GM12874 (cell line): ENCODE measurements around the gene FBXO36.

Experiments
- TF ChIP-seq, protein P1 (sequence below): IDR thresholded peaks from 2 replicates; pipeline ENCODE4 v1.5.1; 2011; ENCODE audit warnings: low read depth, mild to moderate bottlenecking, control low read depth, low read length, moderate library complexity; ENCODE audit not compliant: insufficient read depth

Gene FBXO36, protein sequence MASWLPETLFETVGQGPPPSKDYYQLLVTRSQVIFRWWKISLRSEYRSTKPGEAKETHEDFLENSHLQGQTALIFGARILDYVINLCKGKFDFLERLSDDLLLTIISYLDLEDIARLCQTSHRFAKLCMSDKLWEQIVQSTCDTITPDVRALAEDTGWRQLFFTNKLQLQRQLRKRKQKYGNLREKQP

DNA sequence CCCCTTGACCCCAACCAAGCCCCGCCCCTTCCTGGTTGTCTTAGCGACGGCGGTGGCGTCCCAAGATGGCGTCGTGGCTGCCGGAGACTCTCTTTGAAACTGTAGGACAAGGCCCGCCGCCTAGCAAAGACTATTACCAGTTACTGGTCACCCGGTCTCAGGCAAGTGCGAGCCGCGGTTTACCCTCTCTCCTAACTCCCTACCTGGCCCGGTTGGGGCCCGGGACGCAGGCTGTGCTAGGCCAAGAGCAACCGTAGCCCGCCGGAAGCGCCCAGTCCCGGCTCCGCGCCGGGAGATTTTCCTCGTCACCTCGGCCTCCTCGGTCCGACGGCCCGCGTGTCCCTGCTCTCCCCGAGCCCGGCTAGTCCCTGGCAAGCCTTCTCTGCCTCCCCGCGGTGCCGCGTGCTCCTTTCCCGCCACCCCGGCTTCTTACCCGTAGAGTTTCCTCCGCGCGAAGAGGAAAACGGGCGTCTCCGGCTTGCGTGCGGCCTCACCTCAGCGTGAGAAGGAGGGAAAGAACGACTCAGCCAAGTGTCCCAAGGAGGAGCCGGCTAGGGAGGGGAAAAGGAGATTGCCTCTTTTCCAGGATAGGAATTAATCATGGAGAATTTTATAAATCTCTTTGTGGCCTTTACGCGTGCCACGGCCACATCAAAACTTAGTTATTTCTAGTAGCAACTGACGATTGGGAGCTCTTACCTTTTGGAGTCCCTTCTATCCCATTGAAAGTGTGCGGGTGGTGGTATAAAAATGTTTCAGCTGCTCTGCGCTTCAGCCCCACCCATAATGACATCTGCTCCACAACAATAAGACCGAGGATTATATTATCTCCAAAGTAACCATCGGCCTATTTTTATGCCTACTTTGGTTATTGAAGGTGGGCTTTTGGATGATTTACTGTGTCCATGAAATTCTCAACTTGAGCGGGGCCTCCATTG lies at the start of gene FBXO36:
TSS of gene FBXO36 (plus strand) at position 55 of the 938 bp plus-strand sequence. CDS start at position 66, 11 bp downstream.
- TF ChIP-seq, protein P1, sequence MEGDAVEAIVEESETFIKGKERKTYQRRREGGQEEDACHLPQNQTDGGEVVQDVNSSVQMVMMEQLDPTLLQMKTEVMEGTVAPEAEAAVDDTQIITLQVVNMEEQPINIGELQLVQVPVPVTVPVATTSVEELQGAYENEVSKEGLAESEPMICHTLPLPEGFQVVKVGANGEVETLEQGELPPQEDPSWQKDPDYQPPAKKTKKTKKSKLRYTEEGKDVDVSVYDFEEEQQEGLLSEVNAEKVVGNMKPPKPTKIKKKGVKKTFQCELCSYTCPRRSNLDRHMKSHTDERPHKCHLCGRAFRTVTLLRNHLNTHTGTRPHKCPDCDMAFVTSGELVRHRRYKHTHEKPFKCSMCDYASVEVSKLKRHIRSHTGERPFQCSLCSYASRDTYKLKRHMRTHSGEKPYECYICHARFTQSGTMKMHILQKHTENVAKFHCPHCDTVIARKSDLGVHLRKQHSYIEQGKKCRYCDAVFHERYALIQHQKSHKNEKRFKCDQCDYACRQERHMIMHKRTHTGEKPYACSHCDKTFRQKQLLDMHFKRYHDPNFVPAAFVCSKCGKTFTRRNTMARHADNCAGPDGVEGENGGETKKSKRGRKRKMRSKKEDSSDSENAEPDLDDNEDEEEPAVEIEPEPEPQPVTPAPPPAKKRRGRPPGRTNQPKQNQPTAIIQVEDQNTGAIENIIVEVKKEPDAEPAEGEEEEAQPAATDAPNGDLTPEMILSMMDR = no peak

DNA sequence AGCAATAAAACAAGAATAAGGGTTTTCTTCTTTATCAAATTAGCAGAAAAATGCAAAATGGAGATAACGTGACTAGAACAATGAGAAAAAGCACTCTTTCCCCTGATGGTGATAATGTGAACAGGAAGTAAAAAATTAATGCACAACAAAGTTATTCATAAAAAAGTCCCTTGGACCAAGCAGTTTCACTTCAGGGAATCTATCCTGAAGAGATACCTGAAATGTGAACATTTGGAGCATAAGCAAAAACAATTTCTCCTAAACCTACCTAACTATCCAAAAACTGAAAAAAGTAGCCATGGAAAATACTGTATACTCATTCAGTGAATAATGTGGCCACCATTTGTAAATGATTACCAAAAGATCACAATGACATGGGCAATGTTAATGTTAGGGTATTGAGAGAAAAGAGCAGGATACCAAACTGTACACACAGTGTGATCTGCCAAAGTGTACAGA lies 49.2 kb upstream of the FBXO36 start:
- TF ChIP-seq, protein P1 = no peak

DNA sequence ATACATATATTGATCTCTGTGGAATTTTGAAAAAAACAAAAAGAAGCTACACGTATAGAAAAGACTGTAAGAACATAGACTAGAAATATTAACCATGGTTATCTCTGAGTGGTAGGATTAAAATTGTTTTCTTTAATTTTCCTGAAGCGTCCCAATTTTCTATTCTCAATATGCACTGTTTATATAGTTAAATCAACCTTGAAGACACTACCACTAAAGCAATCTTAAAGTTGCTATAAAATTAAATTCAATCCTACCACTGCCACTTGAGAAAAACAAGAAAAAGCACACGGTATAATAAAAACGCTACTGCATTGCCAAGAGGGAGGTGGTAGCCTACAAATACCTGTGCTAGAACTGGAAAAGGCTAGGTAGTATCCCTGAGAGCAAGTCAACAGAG lies 47.7 kb upstream of the FBXO36 start:
- TF ChIP-seq, protein P1 = no peak

DNA sequence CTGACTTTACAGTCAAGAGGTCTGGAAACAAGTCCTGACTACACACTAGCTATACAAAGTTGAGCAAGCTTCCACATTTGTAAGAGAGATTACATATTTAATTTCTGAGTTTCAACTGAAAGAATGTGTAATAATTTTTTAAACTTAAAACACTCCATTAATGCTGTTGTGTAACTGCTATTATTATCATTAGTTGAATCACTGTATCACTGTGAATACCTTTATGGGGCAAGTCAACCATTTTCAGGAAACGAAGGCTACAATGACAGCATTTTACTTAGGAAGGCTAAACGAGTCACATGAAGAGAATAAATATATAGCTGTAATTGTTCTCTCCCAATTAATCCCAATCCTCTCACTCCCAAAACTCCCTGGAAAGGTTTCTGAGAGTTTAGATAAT lies 46.8 kb upstream of the FBXO36 start:
- TF ChIP-seq, protein P1 = no peak

DNA sequence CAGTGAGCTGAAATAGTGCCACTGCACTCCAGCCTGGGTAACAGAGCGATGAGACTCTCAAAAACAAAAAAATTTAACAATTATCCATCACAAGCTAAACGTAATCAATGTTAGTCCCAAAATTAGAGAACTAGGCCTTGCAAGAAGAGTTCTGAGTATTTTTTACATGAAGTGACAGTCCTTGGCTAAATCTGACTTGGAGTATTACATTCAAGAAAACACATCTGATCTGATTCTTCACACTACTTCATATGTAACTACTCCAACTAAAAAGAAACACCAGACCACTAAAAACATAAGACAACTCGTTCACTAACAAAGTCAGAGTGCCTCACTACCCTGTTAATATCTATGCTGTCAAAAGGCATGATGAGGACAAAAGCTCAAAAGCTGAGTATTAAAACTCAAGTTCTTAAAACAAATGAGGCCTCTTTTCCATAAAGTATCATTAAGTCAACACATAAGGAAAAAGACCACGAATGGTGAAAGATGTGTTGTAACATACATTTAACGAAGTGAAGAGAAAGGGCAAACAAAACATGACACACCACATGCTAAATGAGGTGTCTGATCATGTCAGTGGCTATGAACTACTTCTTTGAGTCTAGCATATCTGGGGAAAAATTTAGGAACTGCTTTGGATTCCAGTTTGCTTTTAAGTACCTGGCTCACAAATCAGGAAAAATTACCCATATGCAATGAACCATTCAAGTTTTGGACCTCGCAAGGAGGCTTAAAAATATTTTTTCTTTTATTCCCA lies 42.9 kb upstream of the FBXO36 start:
- TF ChIP-seq, protein P1 = no peak

DNA sequence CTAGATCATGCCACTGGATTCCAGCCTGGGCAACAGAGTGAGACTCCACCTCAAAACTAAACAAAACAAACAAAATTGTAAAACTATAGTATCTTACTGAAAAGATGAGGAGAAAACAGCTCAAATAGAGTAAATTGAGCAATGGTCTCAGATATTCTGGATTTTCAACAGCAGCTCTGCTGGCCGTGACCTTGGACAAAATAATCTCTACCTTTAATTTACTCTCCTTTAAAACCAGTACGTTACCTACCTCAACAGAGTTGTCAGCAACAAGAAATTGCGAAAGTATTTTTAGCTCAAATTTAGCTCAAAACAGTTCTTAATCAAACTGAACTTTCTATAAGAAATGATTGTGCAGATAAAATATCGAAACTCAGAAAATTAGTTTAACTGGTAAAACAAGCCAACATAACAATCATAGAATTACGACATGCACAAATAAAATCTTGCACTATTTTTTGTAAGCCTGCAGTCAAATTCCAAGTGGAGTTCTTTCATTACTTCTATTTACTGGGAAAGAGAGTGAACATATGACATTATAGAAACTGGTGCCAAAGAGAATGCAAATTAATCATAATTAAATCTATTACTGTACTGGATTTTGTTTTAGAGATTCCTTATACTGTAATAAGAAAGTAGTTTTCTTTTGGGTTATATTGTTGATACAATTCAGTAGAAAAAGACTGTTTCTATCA lies 41.3 kb upstream of the FBXO36 start:
- TF ChIP-seq, protein P1 = no peak
